K562 (cell line): ENCODE data around the gene GGA3. TPM values are rescaled to one million over a fixed set of nuclear protein-coding genes. Genes with fewer than 3 reads are reported as not detected.

ENCODE experiments used
- ARHGAP35 ChIP-seq: fragments of 450-650 bp; IDR thresholded peaks from 2 replicates; pipeline ENCODE4 v1.6.1; 2018; ENCODE audit not compliant: partially characterized antibody
- ARID3B ChIP-seq: fragments of 250-450 bp; sonication (Bioruptor Pico); IDR thresholded peaks from 2 replicates; pipeline ENCODE4 v1.4.0; 2020; ENCODE audit warnings: borderline replicate concordance
- CREB1 ChIP-seq, 2 experiments: sonication (generic) in 1 of 2; formaldehyde crosslinking in 1 of 2; IDR thresholded peaks; 2 replicates each; pipeline versions ENCODE4 v1.6.1 to v1.8.0; 2012 to 2022; ENCODE audit warnings: inconsistent platforms in 1 of 2, mild to moderate bottlenecking in 1 of 2, missing genetic modification reagents in 1 of 2, moderate library complexity in 1 of 2
- E2F6 ChIP-seq, 2 experiments: IDR thresholded peaks; 2 replicates each; pipeline ENCODE4 v1.6.1; 2011; ENCODE audit warnings: borderline replicate concordance in 1 of 2, control low read depth in 1 of 2, low read depth in 1 of 2, low read length in 1 of 2, mild to moderate bottlenecking in 1 of 2, mixed read lengths in 1 of 2, moderate library complexity in 1 of 2; ENCODE audit not compliant: insufficient read depth in 1 of 2, insufficient read length in 1 of 2, poor library complexity in 1 of 2, severe bottlenecking in 1 of 2; ENCODE audit errors: extremely low read depth in 1 of 2
- IFI16 ChIP-seq: fragments of 250-450 bp; sonication (Bioruptor Pico); IDR thresholded peaks from 2 replicates; pipeline ENCODE4 v2.1.2; 2022; ENCODE audit warnings: mild to moderate bottlenecking, inconsistent platforms
- MBD1 ChIP-seq: fragments of 250-450 bp; sonication (Bioruptor Pico); IDR thresholded peaks from 2 replicates; pipeline ENCODE4 v1.8.0; 2022; ENCODE audit warnings: inconsistent platforms
- MYNN ChIP-seq, 2 experiments: sonication (generic); formaldehyde crosslinking in 1 of 2; IDR thresholded peaks; 2 replicates each; pipeline versions ENCODE4 v1.5.0 to v1.6.1; 2016 to 2020; ENCODE audit warnings: antibody characterized with exemption in 1 of 2, missing genetic modification reagents in 1 of 2
- NFIC ChIP-seq: fragments of 450-650 bp; IDR thresholded peaks from 2 replicates; pipeline ENCODE4 v1.6.1; 2017; ENCODE audit warnings: mild to moderate bottlenecking, inconsistent platforms
- PKNOX1 ChIP-seq: fragments of 450-650 bp; IDR thresholded peaks from 2 replicates; pipeline ENCODE4 v1.6.1; 2016
- PREB ChIP-seq: sonication (generic); formaldehyde crosslinking; IDR thresholded peaks from 2 replicates; pipeline ENCODE4 v1.8.1; 2023; ENCODE audit warnings: mild to moderate bottlenecking, missing genetic modification reagents
- RAD51 ChIP-seq: fragments of 450-650 bp; IDR thresholded peaks from 2 replicates; pipeline ENCODE4 v1.7.1; 2016; ENCODE audit warnings: low read depth, mild to moderate bottlenecking, borderline replicate concordance
- SREBF2 ChIP-seq: sonication (generic); formaldehyde crosslinking; IDR thresholded peaks from 2 replicates; pipeline ENCODE4 v1.4.0; 2020; ENCODE audit warnings: mild to moderate bottlenecking, missing genetic modification reagents
- THRA ChIP-seq: fragments of 450-650 bp; IDR thresholded peaks from 2 replicates; pipeline ENCODE4 v1.6.1; 2017; ENCODE audit warnings: mild to moderate bottlenecking, moderate library complexity
- ZNF174 ChIP-seq: fragments of 250-450 bp; sonication (Bioruptor Pico); IDR thresholded peaks from 2 replicates; pipeline ENCODE4 v1.4.0; 2020; ENCODE audit warnings: mild to moderate bottlenecking
- ZNF263 ChIP-seq: sonication (generic); formaldehyde crosslinking; IDR thresholded peaks from 2 replicates; pipeline ENCODE4 v1.8.0; 2022; ENCODE audit warnings: mild to moderate bottlenecking, missing genetic modification reagents, borderline replicate concordance
- ZNF316 ChIP-seq: fragments of 450-650 bp; IDR thresholded peaks from 2 replicates; pipeline ENCODE4 v1.6.1; 2016
- ZNF586 ChIP-seq: fragments of 450-650 bp; formaldehyde crosslinking; conservative IDR thresholded peaks from 2 replicates; pipeline ENCODE4 v1.4.0; 2020; ENCODE audit warnings: mild to moderate bottlenecking, moderate library complexity
- polyA plus RNA-seq, 8 experiments: library from polyadenylated mRNA; depleted of rRNA in 4 of 8; stranded (reverse) in 5 of 8; unstranded in 3 of 8; fragments of >200 nt; fragmentation: Nextera tagmentation in 2 of 8; fragmentation: Illumina TruSeq in 1 of 8; extraction: Ambion mirVana in 2 of 8; extraction: Trizol in 1 of 8; gene quantifications; 2 replicates each; pipeline versions ENCODE4 v1.2.1 to v1.2.3, GENCODE V29; 2011 to 2014; ENCODE audit warnings: inconsistent platforms in 1 of 8, missing spikeins in 1 of 8
- total RNA-seq, 7 experiments: library from RNA; depleted of rRNA in 6 of 7; stranded (reverse); fragments of >200 nt in 6 of 7; fragmentation: Illumina TruSeq in 2 of 7; extraction: Trizol in 2 of 7; gene quantifications; 2 replicates each; pipeline versions ENCODE4 v1.2.1 to v1.2.3, GENCODE V29; 2011 to 2021; ENCODE audit warnings: low replicate concordance in 1 of 7

GGA3 gene
- total and polyA plus RNA-seq, 9 of the 15 experiments (the other 6 are each of a cell fraction or from before 2014, with no cell fraction given), result 5.7 to 64.9 (median 25.4) TPM

GRCh38 chr17:75240394-75241142 is 20.8 kb downstream of the GGA3 start (continued):
- no peak for TF ChIP-seq ARHGAP35
- peak; percentile 66; the same call in 1 of the 2 replicates for TF ChIP-seq PKNOX1
- TF ChIP-seq ZNF586 (CRISPR knock-in tag), result no peak
- TF ChIP-seq ZNF316, result no peak
- TF ChIP-seq MYNN (IDR thresholded peaks at IDR 0.05), result peak; percentile 53
- TF ChIP-seq MYNN (CRISPR knock-in tag; IDR thresholded peaks at IDR 0.05), result no peak
- no peak for TF ChIP-seq NFIC
- no peak for TF ChIP-seq E2F6 (IDR thresholded peaks at IDR 0.05; ENCODE audit: borderline replicate concordance in 1 of 2, extremely low read depth in 1 of 2, insufficient read depth in 1 of 2, insufficient read length in 1 of 2, low read depth in 1 of 2, low read length in 1 of 2, poor library complexity in 1 of 2, severe bottlenecking in 1 of 2)
- no peak for TF ChIP-seq ZNF174
- no peak for TF ChIP-seq ARID3B (CRISPR knock-in tag)
- no peak for TF ChIP-seq THRA
- TF ChIP-seq ZNF263 (CRISPR knock-in tag), result peak; percentile 60; the same call in 1 of the 2 replicates
- TF ChIP-seq SREBF2 (CRISPR knock-in tag), result no peak
- peak; percentile 68; the same call in 1 of the 2 replicates for TF ChIP-seq RAD51
- TF ChIP-seq IFI16 (CRISPR knock-in tag), result no peak
- TF ChIP-seq MBD1 (CRISPR knock-in tag), result no peak
- TF ChIP-seq PREB (CRISPR knock-in tag), result 0 out of 2 replicates have a peak, but pooled peaks have one; percentile 16
- TF ChIP-seq CREB1 (IDR thresholded peaks at IDR 0.05), result no peak
- TF ChIP-seq CREB1 (CRISPR knock-in tag; IDR thresholded peaks at IDR 0.05), result peak; percentile 59; the same call in 1 of the 2 replicates
